IPS-NIHi11 (cell line): ENCODE measurements around the gene PBXIP1.
A peak's percentile ranks its signal among the peaks of the same experiment; 100 is the strongest.

Experiments used
- DNase-seq: peaks from one replicate; pipeline ENCODE4 v3.0.0; 2012; ENCODE audit warnings: mixed read lengths, low spot score

PBXIP1 gene

DNA sequence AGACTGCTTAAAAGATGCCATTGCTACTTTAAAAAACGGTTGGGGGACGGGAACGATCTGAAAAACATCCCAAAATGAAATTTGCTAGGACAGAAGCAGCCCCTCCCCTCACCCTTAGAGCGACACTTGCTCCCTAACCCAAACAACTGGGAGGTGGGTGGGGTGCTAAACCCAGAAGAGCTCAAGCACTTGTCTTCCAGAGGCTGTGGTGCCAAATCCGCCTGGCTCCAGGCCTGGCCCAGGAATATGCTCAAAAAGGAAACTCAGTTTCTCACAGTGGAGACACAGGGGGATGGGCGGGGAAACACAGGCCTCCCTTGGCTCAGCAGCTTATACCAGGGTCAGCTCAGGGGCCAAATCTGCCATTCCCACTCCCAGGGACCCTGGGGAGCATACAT, 644 bp upstream of the PBXIP1 start:
- no peak for DNase-seq

- peak; percentile 53 for DNase-seq
These were observed 721 bp downstream of the PBXIP1 start for GRCh38 chr1:154955039-154955717.

DNA sequence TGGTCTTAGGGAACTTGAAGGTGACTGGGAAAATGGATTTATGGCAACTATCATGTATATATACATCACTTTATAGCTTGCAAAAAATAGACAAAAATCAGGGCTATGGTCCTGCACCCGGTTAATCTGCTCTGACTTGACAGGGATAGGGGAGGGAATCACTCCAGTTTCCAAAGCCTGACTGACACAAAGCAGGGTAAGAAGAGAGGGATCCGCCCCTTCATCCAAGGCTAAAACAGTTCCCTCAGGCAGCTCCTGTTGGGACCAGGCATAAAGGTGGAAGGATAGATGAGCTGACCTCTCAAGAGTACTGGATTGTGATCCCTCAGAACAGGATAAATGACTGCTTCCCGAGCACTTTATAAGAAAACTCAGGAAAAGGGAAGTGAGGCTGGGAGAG, 1.4 kb downstream of the PBXIP1 start:
- no peak for DNase-seq

- DNase-seq: no peak
These were observed 2.3 kb downstream of the PBXIP1 start for GRCh38 chr1:154953611-154954038.

- no peak for DNase-seq
These were observed 3.2 kb downstream of the PBXIP1 start for GRCh38 chr1:154952664-154953063.

DNA sequence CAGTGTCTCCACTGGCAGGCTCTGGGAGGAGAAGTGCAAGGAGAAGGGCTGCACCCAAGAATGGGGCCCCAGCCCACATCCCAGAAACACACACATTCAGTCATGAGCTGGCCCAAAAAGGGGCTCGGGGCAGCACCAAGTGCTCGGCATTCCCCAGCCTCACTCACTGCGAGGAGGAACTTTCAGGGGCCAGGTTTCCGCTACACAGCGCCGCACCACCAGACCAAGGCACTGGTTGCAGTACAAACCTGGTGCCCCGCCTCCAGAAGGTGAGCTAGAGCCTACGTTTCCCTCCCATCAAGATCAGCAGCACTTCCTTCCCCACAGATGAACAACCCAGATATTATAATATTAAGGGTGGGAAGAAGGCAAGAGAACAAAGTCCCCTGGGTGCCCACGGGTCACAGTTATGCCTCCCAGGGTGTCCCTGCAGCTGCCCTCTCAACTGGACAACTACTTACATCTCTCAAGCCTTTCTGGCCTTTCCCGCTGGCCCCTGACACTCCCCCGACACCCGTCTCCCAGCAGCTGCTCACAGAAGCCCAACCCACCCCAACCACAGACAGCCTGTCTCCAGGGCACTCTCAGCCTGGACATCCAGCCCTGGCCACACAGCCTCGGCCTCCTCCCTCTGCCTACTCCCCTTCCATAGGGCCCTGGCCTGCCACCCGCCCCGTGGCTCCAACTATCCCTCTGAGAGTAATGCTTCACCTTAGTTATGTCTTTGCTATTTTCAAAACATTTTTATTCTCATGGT, 3.8 kb downstream of the PBXIP1 start:
- no peak for DNase-seq

GRCh38 chr1:154948079-154948478, 7.8 kb downstream of the PBXIP1 start:
- no peak for DNase-seq

- DNase-seq: no peak
These were observed 9.7 kb downstream of the PBXIP1 start for GRCh38 chr1:154945962-154946850.

DNA sequence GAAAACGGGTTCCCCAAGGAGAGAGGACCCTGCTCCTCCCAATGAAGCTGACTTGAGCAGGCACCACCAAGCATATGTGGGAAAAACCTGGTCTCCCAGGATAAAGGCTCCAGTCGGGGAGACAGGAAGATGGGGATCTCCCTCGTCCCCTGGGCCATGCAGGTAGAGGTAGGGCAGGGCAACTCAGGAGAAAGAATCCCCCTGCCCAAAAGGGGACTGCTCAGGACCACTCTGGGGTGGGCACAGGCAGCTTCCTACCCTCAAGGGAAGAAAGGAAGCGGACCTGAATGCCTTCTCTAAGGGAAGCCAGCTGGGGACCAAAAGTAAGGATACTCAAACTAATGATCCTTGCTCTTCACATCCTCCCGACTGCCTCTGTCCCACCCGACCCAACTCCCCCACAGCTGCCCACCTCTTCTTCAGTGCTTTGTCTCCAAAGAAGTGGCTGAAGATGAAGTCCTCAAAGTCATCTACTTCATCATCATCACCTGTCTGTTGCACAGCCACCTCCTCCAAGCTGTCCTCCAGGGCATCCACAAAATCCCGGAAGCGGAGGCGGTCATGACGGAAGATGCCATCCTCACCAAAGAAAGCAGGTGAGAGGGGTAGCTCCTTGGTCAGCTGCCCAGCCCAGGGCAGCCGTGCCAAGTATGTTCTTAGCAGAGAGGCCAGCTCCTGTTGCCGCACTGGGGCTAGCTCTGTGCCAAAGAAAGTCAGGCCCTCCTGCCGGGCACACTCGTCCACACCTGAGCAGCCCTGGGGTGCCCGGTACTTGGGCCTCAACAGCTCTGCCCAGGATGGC, 10.5 kb downstream of the PBXIP1 start:
- no peak for DNase-seq

- no peak for DNase-seq
These were observed 11.3 kb downstream of the PBXIP1 start for GRCh38 chr1:154944401-154945159.

- peak; percentile 76 for DNase-seq
These were observed 12.1 kb downstream of the PBXIP1 start for GRCh38 chr1:154943649-154944400.

DNA sequence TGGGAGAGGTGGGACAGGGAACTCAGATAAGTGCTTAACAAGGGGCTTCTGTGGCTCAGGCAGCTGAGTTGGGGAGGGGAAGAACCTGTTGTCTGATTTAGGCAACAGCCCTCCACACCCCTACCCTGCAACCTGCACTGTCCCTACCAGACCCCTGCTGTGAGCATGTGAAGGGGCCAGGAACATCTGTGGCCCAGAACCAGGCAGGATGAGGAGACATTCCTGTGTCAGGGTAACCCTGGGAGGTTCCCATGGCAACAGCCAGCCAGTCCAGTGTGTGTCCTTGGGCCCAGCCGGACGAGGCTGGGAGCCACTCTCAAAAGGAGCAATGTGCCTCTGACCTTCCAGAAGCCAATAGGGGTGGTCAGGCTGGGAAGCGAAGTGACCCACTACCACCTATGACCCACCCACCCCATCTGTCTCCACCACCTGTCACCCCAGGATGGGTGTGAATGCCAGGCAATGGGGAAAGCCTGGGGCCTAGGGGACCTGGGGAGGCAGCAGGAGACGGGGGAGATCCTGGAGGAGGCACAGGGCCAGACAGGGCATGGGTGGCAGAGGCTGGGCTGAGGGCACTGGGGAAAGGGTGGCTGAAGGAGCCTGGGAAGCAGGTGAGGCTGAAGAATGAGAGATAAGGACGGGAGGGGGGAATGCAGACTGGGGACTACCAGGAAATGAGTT, 14.4 kb downstream of the PBXIP1 start:
- peak; percentile 33 for DNase-seq

GRCh38 chr1:154940651-154941194, 15.2 kb downstream of the PBXIP1 start:
- no peak for DNase-seq

DNA sequence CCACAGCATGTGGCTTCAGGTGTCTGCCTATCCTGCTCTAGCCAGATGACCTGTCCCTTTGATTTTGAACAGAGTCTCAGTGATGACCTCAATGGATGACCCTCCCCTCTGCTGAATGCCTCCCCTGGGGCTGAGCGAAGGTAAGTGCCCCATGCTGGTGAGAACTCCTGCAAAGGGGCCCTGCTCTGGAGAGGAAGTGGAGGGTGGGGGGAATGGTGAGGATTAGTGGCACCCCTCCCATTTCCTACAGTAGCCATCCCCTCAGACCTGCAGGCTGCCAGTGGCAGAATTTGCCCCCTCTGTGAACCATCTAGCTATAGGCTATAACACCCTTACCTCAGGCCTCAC, 15.7 kb downstream of the PBXIP1 start:
- no peak for DNase-seq

- DNase-seq: no peak
These were observed 17.1 kb downstream of the PBXIP1 start for GRCh38 chr1:154938604-154939399.

- DNase-seq: no peak
These were observed 17.9 kb downstream of the PBXIP1 start for GRCh38 chr1:154937988-154938386.

GRCh38 chr1:154937085-154937987, 18.6 kb downstream of the PBXIP1 start:
- DNase-seq: peak; percentile 87
